Transverse colon (tissue), 4 donors: ENCODE results near the gene MYPN. TPM values are rescaled to one million over a fixed set of nuclear protein-coding genes. Genes with fewer than 3 reads are reported as not detected.

ENCODE experiments used
- DNase-seq: peaks from one replicate; pipeline ENCODE4 v3.0.0-alpha.2; 2019
- H3K27ac ChIP-seq, 4 donors: fragments of 200-600 bp; sonication (generic); 2 replicates each; pipeline ENCODE4 v1.5.1; 2016 to 2018; ENCODE audit warnings: inconsistent platforms in 4 of 4
- H3K27me3 ChIP-seq: fragments of 200-600 bp; sonication (generic); 2 replicates; pipeline ENCODE4 v1.5.1; 2017; ENCODE audit warnings: inconsistent platforms
- H3K36me3 ChIP-seq, 4 donors: fragments of 200-600 bp; sonication (generic); 2 replicates each; pipeline ENCODE4 v1.5.1; 2017 to 2019; ENCODE audit warnings: inconsistent platforms in 4 of 4
- H3K4me1 ChIP-seq, 4 donors: fragments of 200-600 bp; sonication (generic); 2 replicates each; pipeline ENCODE4 v1.5.1; 2017 to 2020; ENCODE audit warnings: inconsistent platforms in 4 of 4
- H3K4me3 ChIP-seq, 4 donors: fragments of 200-600 bp; sonication (generic); 1 replicate in 1 of 4; 2 replicates in 3 of 4; pipeline versions ENCODE4 v1.5.1 to v1.6.1; 2017 to 2019; ENCODE audit warnings: inconsistent platforms in 4 of 4
- H3K9me3 ChIP-seq, 2 donors: fragments of 200-600 bp; sonication (generic); 2 replicates each; pipeline ENCODE4 v1.5.1; 2017 to 2019; ENCODE audit warnings: inconsistent platforms in 2 of 2
- EP300 ChIP-seq: sonication (generic); formaldehyde crosslinking; IDR thresholded peaks from one replicate; pipeline ENCODE4 v1.6.1; 2017; ENCODE audit warnings: antibody characterized with exemption, low read depth
- POLR2A ChIP-seq: fragments of 450-650 bp; IDR thresholded peaks from one replicate; pipeline ENCODE4 v1.6.1; 2016; ENCODE audit warnings: antibody characterized with exemption, mild to moderate bottlenecking, moderate library complexity
- POLR2AphosphoS5 ChIP-seq, 3 donors: sonication (generic); formaldehyde crosslinking; IDR thresholded peaks; one replicate each; pipeline ENCODE4 v1.6.1; 2016; ENCODE audit warnings: antibody characterized with exemption in 3 of 3
- WGBS, 2 donors: methylation state at CpG; one replicate each; pipeline ENCODE4 v1.1.5; 2018; ENCODE audit warnings: low coverage in 1 of 2; 5-methylcytosine and 5-hydroxymethylcytosine counted together
- in situ Hi-C, 4 donors: fragments of 200-750 bp; cut with MboI; loops; one replicate each; pipeline versions ENCODE4 v1.15.0 to v1.15.1; 2017; ENCODE audit warnings: low sequenced_read_pairs in 3 of 4, low pct_ligation_motif_present in 1 of 4, low pct_unique_long_range_greater_than_20kb in 1 of 4
- intact Hi-C: fragments of 100-400 bp; cut with DNase I; formaldehyde crosslinking; loops from one replicate; pipeline ENCODE4 v1.15.1; 2023; ENCODE audit warnings: low total_unique reads
- total RNA-seq, 4 donors: library from RNA; depleted of rRNA; stranded (reverse); fragments of >200 nt; gene quantifications; one replicate each; pipeline ENCODE4 v1.1.0, GENCODE V29; 2016
- TF ChIP-seq, protein P1 (sequence below), 5 experiments: fragments of 200-600 bp in 3 of 5; fragments of 450-650 bp in 2 of 5; sonication (generic) in 3 of 5; IDR thresholded peaks; 1 replicate in 2 of 5; 2 replicates in 3 of 5; pipeline ENCODE4 v1.5.1; 2016 to 2017; ENCODE audit warnings: antibody characterized with exemption in 5 of 5, inconsistent platforms in 3 of 5, mild to moderate bottlenecking in 2 of 5, moderate library complexity in 1 of 5

Gene MYPN
- total RNA-seq, 4 donors from 2014 or later: 0.27 to 1.5 (median 0.79) TPM; not detected in 1

DNA sequence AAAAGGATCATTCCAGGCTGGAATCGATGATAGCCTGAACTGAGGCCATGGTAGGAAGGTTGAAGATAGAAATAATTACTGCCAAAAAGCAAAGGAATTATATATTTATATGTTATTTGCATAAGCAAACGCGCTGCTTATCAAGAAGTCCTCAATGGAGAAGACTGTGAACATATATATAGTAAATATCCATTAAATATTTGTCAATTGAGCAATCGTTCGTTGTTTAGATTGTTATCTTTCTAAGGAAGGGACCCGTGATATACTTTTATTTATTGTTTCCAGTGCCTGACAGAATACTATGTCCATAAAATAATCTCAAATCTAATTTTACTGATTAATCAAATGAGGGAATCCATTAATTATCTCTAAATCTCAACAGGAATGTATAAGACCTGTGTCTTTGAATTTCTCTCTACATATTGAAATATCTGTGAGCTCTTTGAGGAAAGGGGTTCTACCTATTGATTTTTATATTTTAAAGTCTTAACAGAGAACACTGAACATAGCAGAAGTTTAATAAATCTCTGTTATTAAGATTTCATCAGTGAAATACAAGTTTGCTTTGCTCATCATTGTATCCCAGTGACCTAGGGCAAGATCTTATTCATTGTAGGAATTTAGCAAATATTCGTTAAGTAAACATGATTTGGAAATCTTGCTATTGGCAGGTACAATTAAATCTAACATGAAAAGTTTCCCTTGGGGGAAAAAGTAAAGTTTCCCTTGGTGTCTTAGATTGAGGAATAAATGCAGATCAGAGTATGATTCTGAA is 22.2 kb upstream of the MYPN start:
- no peak overlapping the region for H3K27ac ChIP-seq
- DNase-seq: no peak
- no peaks in the 10 kb centered on the region for H3K9me3 ChIP-seq
- no peaks in the 10 kb centered on the region for H3K4me1 ChIP-seq
- in situ Hi-C loops: no loop called here
- TF ChIP-seq POLR2AphosphoS5 (IDR thresholded peaks at IDR 0.05) (no peak), POLR2A (no peak)
- no peaks in the 10 kb centered on the region for H3K36me3 ChIP-seq
- intact Hi-C loops: no loop called here
- H3K27me3 ChIP-seq: peaks cover 4% of the 10 kb centered on the region
- 86 to 90% methylated on average over 7 of the region's 7 CpGs for WGBS, 2 donors
- no peak overlapping the region for H3K4me3 ChIP-seq

DNA sequence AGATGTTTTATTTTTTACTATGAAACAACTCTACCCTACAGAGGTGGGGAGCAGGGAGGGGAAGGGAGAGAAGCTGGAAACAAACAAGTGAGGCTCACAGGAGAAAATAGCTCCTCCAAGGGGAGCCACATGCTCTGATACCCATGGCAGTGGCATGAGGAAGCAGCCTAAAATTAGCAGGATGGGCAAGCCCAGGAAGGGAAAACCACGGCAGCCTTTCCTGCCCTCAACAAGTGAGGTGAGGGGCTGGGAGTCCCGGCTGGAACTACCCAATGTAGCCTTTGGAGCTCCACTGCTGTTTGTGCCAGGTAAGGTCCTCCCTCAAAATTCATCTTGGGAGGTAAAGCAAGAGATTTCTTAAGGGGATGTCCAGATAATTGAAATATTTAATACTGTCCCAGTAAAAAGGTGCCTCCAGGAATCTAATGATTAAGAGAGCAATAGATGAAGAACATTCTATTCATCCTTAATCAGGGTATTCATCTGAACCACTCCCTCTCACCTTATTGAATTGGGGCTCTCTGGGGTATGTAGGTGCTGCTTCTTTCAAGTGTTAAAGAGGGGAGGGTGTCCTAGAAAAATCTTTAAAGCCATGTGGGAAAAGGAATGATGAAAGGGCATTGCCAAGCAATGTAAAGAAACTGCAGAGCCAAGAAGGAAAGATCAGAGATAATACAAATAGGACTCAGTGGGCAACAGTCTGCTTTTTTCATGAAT is 21.4 kb upstream of the MYPN start:
- no peaks in the 10 kb centered on the region for H3K9me3 ChIP-seq
- DNase-seq: no peak
- no peak overlapping the region for H3K27ac ChIP-seq
- in situ Hi-C loops: no loop called here
- no peaks in the 10 kb centered on the region for H3K4me1 ChIP-seq
- H3K36me3 ChIP-seq: no peaks in the 10 kb centered on the region
- intact Hi-C loops: no loop called here
- peaks cover 4% of the 10 kb centered on the region for H3K27me3 ChIP-seq
- WGBS, 2 donors: 59% methylated on average over 2 of the region's 2 CpGs; no CpG with 5 or more reads in 1 of the 2 donors
- H3K4me3 ChIP-seq: no peak overlapping the region
- no peak for TF ChIP-seq POLR2AphosphoS5 (IDR thresholded peaks at IDR 0.05)
- TF ChIP-seq EP300: no peak
- TF ChIP-seq, protein P1, sequence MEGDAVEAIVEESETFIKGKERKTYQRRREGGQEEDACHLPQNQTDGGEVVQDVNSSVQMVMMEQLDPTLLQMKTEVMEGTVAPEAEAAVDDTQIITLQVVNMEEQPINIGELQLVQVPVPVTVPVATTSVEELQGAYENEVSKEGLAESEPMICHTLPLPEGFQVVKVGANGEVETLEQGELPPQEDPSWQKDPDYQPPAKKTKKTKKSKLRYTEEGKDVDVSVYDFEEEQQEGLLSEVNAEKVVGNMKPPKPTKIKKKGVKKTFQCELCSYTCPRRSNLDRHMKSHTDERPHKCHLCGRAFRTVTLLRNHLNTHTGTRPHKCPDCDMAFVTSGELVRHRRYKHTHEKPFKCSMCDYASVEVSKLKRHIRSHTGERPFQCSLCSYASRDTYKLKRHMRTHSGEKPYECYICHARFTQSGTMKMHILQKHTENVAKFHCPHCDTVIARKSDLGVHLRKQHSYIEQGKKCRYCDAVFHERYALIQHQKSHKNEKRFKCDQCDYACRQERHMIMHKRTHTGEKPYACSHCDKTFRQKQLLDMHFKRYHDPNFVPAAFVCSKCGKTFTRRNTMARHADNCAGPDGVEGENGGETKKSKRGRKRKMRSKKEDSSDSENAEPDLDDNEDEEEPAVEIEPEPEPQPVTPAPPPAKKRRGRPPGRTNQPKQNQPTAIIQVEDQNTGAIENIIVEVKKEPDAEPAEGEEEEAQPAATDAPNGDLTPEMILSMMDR (IDR thresholded peaks at IDR 0.05): no peak
- no peak for TF ChIP-seq POLR2A

DNA sequence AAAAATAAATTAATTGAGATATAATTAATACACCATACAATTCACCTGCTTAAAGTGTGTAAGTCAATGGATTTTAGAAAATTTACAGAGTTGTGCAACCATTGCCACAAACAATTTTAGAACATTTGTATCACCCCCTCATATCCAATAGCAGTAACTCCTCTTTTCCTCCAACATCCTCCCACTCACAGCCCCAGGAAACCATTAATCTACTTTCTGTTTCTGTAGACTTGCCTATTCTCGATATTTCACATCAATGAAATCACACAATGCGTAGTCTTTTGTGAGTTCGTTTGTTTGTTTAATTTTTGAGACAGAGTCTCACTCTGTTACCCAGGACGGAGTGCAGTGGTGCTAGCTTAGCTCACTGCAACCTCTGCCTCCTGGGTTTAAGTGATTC is 20.5 kb upstream of the MYPN start:
- DNase-seq: no peak
- 47 to 58% methylated on average over 3 to 4 of the region's 4 CpGs for WGBS, 2 donors
- TF ChIP-seq EP300 (no peak), POLR2A (no peak), POLR2AphosphoS5 (IDR thresholded peaks at IDR 0.05) (no peak)
- TF ChIP-seq, protein P1 (IDR thresholded peaks at IDR 0.05): no peak
- no peaks in the 10 kb centered on the region for H3K36me3 ChIP-seq
- H3K27ac ChIP-seq: no peak overlapping the region
- H3K9me3 ChIP-seq: no peaks in the 10 kb centered on the region
- peaks cover 4% of the 10 kb centered on the region for H3K27me3 ChIP-seq
- no peaks in the 10 kb centered on the region for H3K4me1 ChIP-seq
- in situ Hi-C loops (no loop called here), intact Hi-C loops (no loop called here)
- no peak overlapping the region for H3K4me3 ChIP-seq

DNA sequence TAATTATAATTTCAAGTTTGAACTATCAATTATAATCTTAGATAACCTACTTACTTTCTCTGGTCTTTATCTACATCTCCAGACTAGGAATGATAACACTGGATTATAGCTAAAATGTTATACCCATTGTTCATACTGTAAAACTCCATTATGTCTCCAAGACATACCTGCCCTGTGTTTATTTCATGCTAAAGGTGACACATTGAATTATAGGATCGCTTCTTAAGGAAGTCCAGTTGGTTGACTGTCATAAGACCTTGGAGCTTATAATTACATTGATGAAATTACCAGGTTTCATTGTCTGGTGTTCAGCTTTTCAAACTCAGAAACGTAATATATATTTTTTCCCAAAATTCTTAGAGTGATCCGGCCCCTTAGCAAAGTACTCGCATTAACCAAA is 18.7 kb upstream of the MYPN start:
- H3K27me3 ChIP-seq: peaks cover 4% of the 10 kb centered on the region
- TF ChIP-seq POLR2A (no peak), EP300 (no peak), POLR2AphosphoS5 (IDR thresholded peaks at IDR 0.05) (no peak)
- TF ChIP-seq, protein P1 (IDR thresholded peaks at IDR 0.05): no peak
- in situ Hi-C loops (no loop called here), intact Hi-C loops (no loop called here)
- H3K4me1 ChIP-seq: no peaks in the 10 kb centered on the region
- H3K36me3 ChIP-seq: no peaks in the 10 kb centered on the region
- H3K9me3 ChIP-seq: no peaks in the 10 kb centered on the region
- H3K27ac ChIP-seq: no peak overlapping the region
- H3K4me3 ChIP-seq: no peak overlapping the region
- WGBS, 2 donors: 78 to 82% methylated on average over 4 of the region's 4 CpGs
- DNase-seq: no peak
